IPS-20b (cell line): Measurements from ENCODE around the gene PI4KA.

ENCODE experiments used
- H3K27ac ChIP-seq: one replicate; pipeline ENCODE4 v1.5.1; 2013; ENCODE audit warnings: low read length
- H3K27me3 ChIP-seq: 2 replicates; pipeline ENCODE4 v1.6.1; 2013; ENCODE audit warnings: mild to moderate bottlenecking, low read length, inconsistent platforms; ENCODE audit not compliant: insufficient read depth
- H3K36me3 ChIP-seq: 2 replicates; pipeline ENCODE4 v1.6.1; 2013; ENCODE audit warnings: low read depth, mild to moderate bottlenecking, inconsistent platforms, low read length, moderate library complexity; ENCODE audit not compliant: insufficient read depth
- H3K4me1 ChIP-seq: 2 replicates; pipeline ENCODE4 v1.6.1; 2013; ENCODE audit warnings: mild to moderate bottlenecking, control low read depth, inconsistent platforms, low read length, moderate library complexity; ENCODE audit not compliant: insufficient read depth
- H3K4me3 ChIP-seq: 2 replicates; pipeline ENCODE4 v1.5.1; 2013; ENCODE audit warnings: mild to moderate bottlenecking, low read length, inconsistent platforms
- H3K9ac ChIP-seq: 2 replicates; pipeline ENCODE4 v1.6.1; 2013; ENCODE audit warnings: low read depth, mild to moderate bottlenecking, inconsistent platforms, low read length, moderate library complexity
- H3K9me3 ChIP-seq: 2 replicates; pipeline ENCODE4 v1.6.1; 2013; ENCODE audit warnings: mild to moderate bottlenecking, low read depth, low read length, inconsistent platforms; ENCODE audit not compliant: insufficient read depth

PI4KA gene

DNA sequence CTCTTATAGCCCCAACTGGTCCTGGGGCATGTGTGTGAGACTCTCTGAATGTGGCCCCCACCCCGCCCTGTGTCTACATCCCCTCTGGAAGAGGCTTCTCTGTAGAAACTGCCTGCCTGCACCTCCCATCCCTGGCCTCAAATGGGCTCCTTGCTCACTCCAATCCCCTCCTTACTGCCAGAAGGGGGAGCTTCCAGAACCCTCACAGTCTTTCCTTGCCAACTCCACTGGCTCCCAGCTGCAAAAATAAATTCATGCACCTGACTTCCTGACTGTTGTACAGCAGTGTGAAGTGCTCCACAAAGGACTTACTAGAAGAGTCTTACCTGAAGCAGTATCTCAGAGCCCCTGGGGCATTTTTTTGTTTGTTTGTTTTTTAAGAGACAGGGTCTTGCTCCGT, 99.9 kb downstream of the PI4KA start:
- no peak overlapping the region for H3K9ac ChIP-seq
- no peaks in the 10 kb centered on the region for H3K27me3 ChIP-seq
- H3K27ac ChIP-seq: no peak overlapping the region
- no peak overlapping the region for H3K4me3 ChIP-seq
- no peaks in the 10 kb centered on the region for H3K9me3 ChIP-seq
- H3K36me3 ChIP-seq: peaks cover 3% of the 10 kb centered on the region; the same call in 1 of the 2 replicates
- H3K4me1 ChIP-seq: no peaks in the 10 kb centered on the region

DNA sequence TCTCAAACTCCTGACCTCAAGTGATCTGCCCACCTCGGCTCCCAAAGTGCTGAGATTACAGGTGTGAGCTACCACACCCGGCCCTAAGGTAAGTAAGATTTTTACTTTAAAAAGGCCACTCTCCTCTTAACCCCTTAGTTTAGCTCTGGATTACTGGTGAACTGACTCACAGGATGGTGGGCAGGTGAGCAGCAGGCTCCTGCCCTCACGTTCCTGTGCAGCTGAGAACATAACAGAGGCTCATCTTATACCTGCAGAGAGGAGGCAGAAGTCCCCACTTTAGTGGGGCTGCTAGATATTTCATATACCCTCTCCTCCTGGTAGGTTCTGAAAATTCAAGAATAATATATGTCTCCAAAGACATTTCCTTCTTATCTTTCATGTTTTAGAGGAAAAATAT, 101.8 kb downstream of the PI4KA start:
- H3K4me3 ChIP-seq: no peak overlapping the region
- H3K36me3 ChIP-seq: no peaks in the 10 kb centered on the region
- H3K9me3 ChIP-seq: no peaks in the 10 kb centered on the region

DNA sequence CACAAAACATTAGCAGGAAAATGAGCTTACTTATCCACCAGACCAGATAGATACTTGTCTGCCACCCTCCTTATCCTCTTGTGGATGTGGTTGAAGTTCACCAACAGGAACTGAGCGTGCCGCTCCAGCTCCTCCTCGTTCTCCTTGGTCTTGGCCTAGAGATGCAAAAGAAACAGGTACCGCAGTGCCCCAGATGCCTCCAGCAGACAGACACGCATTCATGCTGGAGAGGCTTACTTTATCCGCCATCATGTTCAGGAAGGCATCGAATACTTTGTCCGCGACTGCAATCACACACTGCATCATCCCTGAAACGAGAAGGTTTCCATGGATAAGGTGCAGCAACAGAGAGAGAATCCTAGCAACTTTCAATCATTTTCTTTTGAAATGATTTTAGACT, 105.7 kb downstream of the PI4KA start:
- H3K9ac ChIP-seq: no peak overlapping the region
- H3K27ac ChIP-seq: no peak overlapping the region
- no peaks in the 10 kb centered on the region for H3K27me3 ChIP-seq
- H3K36me3 ChIP-seq: peaks cover 5% of the 10 kb centered on the region; the same call in 1 of the 2 replicates
- H3K4me3 ChIP-seq: no peak overlapping the region
- H3K9me3 ChIP-seq: no peaks in the 10 kb centered on the region
- H3K4me1 ChIP-seq: no peaks in the 10 kb centered on the region

More for the DNA sequence above, 101.8 kb downstream of the PI4KA start:
- Histone ChIP-seq H3K27ac (no peak overlapping the region), H3K4me1 (no peaks in the 10 kb centered on the region), H3K27me3 (no peaks in the 10 kb centered on the region), H3K9ac (no peak overlapping the region)

DNA sequence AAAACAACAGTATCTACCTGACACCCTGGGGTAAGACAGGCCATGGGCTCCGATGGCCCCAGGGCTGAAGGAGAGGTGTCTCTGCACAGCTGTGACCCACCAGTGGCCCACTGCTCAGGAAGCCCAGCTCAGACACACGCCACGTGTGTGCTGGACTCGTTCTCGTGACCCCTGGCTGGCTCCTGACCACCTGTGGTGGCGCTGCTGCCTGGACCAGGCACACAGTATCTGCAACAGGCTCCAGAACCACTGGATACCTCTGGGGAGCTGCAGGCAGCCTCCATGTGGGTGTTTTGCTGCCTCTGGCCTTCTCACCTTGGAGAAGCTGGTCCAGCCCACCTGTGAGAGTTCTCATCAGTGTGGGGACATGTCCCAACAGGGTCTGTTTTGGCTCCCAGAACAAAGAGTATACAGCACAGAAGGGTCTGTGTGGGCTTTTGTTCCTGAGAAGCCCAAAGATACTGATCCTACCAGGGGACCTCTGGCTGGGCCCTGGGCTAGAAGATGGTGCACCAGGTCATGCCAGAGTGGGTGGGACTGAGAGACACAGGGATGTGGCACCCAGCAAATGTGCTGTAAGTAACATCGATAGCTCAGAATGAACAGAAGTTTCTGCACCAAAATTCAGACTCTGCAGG, 106.4 kb downstream of the PI4KA start:
- Histone ChIP-seq H3K27ac (no peak overlapping the region), H3K9me3 (no peaks in the 10 kb centered on the region), H3K36me3 (peaks cover 5% of the 10 kb centered on the region), H3K9ac (no peak overlapping the region), H3K27me3 (no peaks in the 10 kb centered on the region), H3K4me1 (no peaks in the 10 kb centered on the region), H3K4me3 (no peak overlapping the region)

- Histone ChIP-seq H3K27me3 (no peaks in the 10 kb centered on the region), H3K36me3 (peaks cover 11% of the 10 kb centered on the region), H3K4me3 (no peak overlapping the region), H3K9ac (no peak overlapping the region), H3K9me3 (no peaks in the 10 kb centered on the region), H3K27ac (no peak overlapping the region), H3K4me1 (no peaks in the 10 kb centered on the region)
Observed at GRCh38 chr22:20751185-20751851, 107.3 kb downstream of the PI4KA start.

DNA sequence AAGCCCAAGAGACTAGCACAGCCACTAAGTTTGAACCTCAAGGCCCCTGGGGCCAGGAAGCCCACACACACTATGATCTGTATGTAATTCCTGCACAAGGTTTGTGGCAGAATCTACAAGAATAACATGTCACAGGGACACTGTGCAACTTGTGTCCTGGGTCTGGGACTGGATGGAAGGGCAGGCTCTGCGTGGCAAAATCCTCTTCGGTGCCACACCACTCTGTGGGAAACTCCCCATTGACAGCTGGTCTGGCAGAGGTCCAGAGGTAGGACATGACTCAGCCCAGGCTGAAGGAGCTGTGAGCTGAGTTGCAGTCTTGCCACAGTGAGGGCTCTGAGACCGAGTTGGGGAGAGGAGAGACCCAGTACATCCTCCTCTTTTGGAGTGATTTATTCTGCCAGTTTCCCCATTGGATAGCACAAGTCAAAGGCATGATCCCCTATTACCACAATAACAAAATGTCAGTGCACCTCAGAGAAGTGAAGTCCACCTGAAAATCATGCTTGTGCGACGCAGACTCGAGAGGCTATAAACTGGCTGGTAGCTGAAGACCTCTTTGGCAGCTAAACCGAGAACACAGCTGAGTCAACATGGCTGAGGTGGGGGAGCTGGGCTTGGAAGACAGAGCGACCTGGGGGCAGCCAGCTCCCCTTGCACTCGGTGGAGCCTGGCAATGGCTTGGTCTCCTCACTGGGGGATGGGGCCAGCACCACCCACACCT, 108.0 kb downstream of the PI4KA start:
- Histone ChIP-seq H3K27me3 (no peaks in the 10 kb centered on the region), H3K27ac (no peak overlapping the region), H3K9me3 (no peaks in the 10 kb centered on the region), H3K36me3 (peaks cover 11% of the 10 kb centered on the region), H3K4me1 (no peaks in the 10 kb centered on the region), H3K4me3 (no peak overlapping the region), H3K9ac (no peak overlapping the region)

DNA sequence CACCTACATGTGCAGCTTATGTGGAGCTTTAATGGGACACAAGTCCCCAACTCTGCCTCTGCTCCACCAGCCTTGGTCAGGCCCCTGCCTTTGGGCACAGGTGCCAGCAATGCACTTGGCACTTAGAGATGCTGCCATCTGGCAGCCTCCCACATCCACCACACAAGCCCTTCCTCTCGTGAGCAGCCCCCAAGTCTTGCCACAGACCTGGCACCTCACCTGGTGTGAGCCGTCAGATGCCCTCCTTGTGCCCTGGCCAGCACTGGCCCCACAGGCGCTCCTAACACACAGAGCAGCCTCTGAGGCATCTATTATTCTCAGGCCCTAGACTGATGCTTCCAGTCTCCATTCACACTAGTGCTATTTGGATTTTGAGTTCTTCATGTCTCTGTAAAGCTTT, 109.2 kb downstream of the PI4KA start:
- Histone ChIP-seq H3K27ac (no peak overlapping the region), H3K9me3 (no peaks in the 10 kb centered on the region), H3K9ac (no peak overlapping the region), H3K27me3 (no peaks in the 10 kb centered on the region), H3K36me3 (peaks cover 11% of the 10 kb centered on the region), H3K4me3 (no peak overlapping the region), H3K4me1 (no peaks in the 10 kb centered on the region)

DNA sequence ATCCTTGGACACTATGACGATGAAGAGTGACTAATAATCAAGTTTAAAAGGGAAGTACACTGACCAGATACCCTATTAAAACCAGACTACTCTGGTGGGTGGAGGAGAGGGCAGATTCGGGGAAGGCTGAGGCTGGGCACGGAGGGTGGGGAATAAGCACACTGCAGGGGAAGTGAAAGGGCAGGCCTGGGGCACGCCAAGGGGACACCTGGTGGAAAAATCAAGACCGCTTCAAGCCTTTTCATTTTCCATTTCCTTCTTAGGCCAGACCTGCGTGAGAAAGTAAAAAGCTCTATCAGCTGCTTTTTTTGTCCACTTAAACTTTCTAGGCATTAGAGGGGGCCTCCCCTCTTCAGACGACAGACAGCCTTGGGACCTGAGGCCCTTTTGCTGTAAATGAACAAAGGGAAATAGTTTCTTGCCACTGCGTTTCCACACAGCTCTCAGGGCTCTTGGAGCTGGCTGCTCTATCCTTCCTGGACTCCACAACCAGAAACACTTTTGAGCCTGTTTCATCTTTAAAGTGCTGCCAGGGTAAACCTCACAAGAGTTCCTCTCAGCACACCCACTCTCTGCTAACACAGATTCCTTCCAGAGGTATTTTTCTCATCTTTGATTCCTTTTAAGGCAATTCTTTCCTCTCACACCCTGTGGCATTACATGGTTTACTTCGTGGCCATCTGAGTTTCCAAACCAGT, 109.7 kb downstream of the PI4KA start:
- Histone ChIP-seq H3K9me3 (no peaks in the 10 kb centered on the region), H3K27ac (no peak overlapping the region), H3K36me3 (peaks cover 11% of the 10 kb centered on the region), H3K4me1 (no peaks in the 10 kb centered on the region), H3K9ac (no peak overlapping the region), H3K27me3 (no peaks in the 10 kb centered on the region), H3K4me3 (no peak overlapping the region)

DNA sequence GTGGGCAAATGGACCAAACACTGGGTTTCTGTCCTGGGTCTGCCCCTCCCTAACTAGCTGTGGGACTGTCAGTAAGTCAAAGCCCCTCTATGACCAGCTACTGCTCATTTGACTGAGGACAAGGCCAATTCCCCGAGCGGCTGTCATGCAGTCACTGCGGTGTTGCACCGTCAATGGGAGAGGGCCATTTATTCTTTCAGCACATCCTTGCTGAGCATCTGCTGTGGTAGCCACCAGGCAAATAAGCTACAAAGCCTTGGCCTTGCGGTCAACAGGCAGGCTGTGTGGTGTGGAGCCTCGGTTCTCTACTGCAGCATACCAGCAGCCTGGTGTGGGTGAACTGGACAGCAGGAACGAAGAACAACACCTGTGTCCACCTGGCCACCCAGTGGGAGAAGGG, 110.5 kb downstream of the PI4KA start:
- H3K4me1 ChIP-seq: no peaks in the 10 kb centered on the region
- peaks cover 11% of the 10 kb centered on the region for H3K36me3 ChIP-seq
- H3K9me3 ChIP-seq: no peaks in the 10 kb centered on the region
- H3K27me3 ChIP-seq: no peaks in the 10 kb centered on the region
- no peak overlapping the region for H3K9ac ChIP-seq
- no peak overlapping the region for H3K27ac ChIP-seq
- H3K4me3 ChIP-seq: no peak overlapping the region

DNA sequence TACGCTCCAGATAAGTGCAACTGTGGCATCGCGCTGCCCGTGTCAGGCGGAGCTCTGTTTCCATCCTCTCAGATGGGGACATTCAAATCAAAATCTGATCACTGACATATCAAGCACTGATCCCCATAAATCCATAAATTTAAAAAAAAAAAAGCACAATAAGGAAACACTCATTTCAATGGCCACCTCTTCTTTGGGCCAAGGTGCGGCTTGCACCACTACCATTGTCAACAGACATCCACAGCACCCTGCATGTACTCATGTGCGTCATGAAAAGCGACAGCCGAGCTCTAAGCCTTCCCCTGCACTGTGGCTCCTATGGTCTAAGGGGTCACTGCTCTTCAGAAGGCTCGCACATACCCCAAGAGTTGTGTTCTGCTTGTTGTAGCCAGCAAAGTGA, 111.4 kb downstream of the PI4KA start:
- H3K9ac ChIP-seq: no peak overlapping the region
- H3K4me1 ChIP-seq: no peaks in the 10 kb centered on the region
- H3K36me3 ChIP-seq: peaks cover 11% of the 10 kb centered on the region

DNA sequence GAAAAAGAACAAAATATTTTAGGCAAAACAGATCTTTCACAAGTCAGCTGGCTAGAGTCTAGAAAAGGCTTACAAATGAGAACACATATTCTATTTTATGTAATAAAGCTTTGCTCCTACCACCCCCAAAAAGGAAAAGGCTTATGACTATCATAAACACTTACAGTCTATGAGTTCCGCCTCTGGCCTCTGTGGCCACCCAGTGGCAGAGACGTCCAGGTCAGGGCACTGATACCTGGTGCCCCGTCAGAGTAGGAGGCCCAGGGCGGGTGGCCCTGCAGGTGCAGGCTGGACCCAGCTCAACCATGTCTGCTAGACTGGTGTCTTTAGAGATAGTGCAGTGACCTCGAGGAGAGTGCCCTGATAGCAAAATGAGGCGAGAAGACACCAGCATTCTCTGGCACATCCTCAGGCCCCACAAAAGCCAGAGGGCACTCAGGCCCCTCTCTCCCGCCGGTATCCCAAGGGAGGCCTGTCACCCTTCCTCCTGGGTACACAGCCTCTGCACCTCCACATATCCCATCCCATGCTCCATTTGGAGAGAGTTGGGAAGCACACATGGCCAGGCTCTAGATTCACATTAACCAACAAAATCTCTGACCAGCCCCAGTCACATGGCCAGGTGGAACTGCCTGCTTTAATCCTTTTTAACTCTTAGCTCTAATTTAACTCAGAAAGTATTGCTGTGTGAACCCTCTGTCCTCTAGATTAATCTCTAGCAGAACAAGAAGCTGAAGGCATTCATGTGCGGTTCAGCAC, 112.0 kb downstream of the PI4KA start:
- H3K9me3 ChIP-seq: no peaks in the 10 kb centered on the region
- no peak overlapping the region for H3K27ac ChIP-seq
- no peaks in the 10 kb centered on the region for H3K4me1 ChIP-seq
- H3K27me3 ChIP-seq: no peaks in the 10 kb centered on the region
- no peak overlapping the region for H3K4me3 ChIP-seq
- H3K36me3 ChIP-seq: peaks cover 11% of the 10 kb centered on the region
- H3K9ac ChIP-seq: no peak overlapping the region

More for the DNA sequence above, 111.4 kb downstream of the PI4KA start:
- Histone ChIP-seq H3K9me3 (no peaks in the 10 kb centered on the region), H3K4me3 (no peak overlapping the region), H3K27ac (no peak overlapping the region), H3K27me3 (no peaks in the 10 kb centered on the region)
